Measurements from ENCODE around the gene ALG2. TPM values are rescaled to one million over a fixed set of nuclear protein-coding genes. Genes with fewer than 3 reads are reported as not detected.
"Not testable (repeated sequence)": the region's sequence is repeated elsewhere in the genome, so short reads cannot be mapped to it uniquely, and the experiment has no call there.

ALG2 gene
- total RNA-seq, 1 donor from 2014 or later = 35.6 TPM

DNA sequence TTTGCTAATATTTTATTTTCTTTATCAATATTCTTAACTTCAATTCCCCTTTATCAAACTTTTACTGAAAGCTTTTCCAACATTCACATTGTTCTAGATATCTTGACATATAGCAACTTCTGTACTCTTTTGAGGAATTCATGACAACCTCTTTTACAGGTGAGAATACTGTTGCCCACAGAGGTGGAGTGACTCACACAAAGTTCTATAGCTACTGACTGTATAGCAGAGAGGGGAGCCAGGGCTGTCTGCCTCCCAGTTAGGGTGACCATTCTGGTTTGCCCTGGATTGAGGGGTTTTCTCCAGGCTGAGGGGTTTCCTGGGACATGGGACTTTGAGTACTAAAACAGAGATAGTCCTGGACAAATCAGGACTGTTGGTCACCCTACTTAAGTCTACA lies 16.6 kb upstream of the ALG2 start:
- DNase-seq (ENCODE audit: low spot score) = no peak

DNA sequence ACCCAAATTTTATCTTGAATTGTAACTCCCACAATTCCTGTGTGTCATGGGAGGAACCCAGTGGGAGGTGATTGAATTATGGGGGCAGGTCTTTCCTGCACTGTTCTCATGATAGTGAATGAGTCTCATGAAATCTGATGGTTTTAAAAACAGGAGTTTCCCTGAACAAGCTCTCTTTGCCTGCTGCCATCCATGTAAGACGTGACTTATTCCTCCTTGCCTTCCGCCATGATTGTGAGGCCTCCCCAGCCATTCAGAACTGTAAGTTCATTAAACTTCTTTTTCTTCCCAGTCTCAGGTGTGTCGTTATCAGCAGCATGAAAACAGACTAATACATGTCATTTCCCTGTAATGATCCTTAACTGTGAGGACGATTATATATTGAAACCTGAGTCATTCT lies 16.1 kb upstream of the ALG2 start:
- DNase-seq (ENCODE audit: low spot score) = not testable (repeated sequence)

DNA sequence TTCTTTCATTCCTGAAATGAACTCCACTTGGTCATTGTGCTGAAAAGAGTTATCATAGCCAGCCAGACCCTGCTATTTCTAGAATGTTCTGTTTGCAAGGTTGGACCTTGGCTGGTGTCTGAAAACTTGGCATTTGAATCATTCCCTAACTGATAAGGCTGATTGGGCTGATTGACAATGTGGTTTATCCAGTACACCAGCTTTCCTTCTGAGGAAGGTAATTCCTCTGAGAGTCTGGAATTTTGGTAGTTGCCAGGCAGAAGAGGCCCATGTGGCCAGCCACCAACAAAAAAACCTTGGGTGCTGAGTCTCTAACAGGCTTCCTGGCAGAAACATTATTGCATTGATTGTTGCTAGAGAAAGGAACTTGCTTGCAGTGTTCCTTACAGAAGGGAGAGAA lies 15.6 kb upstream of the ALG2 start:
- no peak for DNase-seq (ENCODE audit: low spot score)

DNA sequence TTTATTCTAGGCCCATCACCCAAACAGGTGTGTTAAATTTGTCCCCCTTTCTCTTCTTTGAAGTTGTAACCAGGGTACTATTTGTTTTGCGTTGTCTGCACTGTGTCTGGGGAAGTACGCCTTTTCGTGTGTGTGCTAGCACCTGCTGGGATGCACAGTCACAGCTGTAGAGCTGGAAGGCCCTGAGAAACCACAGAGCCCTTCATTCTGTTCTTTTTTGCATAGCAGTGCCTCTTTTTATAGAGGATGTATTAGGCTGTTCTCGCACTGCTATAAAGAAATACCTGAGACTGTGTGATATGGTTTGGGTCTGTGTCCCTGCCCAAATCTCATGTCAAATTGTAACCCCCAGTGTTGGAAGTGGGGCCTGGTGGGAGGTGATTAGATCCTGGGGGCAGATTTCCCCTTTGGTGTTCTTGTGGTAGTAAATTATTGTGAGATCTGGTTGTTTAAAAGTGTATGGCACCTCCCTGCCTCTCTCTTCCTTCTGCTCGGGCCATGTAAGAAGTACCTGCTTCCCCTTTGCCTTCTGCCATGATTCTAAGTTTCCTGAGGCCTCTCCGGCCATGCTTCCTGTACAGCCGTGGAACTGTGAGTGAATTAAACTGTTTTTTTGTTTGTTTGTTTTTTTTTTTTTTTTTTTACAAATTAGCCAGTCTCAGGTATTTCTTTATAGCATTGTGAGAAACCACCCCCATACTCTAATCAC lies 14.3 kb upstream of the ALG2 start:
- DNase-seq (ENCODE audit: low spot score) = no peak

DNA sequence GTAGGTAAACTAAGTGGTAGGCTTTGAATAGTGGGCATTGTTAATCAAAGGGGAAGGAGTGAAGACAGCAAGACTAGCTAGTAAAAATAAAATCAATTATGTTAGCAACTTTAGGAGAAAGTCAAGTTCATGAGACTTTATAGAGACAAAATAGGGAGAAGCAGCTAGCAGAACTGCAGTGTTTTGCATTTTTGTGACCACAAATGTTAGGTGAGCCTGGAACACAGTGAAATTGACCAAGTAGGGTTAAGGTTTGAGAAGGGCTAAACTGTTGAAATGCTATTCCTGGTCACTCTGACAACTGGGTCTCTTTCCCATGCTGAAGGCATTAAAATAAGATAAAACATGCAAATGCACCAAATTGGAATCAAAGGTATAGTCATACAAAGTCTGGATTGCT lies 13.3 kb upstream of the ALG2 start:
- no peak for DNase-seq (ENCODE audit: low spot score)

DNA sequence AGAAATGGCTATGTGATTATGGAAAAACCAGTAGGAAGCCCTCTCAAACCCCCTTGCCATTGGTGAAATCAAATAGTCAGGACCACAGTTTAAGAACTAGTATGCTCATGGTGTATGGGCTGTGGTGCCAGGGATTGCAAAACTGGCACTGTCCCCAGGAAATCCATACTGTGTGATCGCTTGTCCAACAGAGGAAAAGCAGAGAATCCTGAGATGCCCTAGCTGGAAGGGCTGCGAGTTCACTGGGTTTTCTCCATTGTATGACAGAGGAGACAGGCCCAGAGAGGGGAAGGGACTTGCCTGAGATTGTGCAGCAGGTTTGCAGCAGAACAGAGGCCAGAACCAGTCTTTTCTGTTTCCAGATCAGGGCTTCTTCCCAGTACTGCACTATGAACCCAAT lies 12.9 kb upstream of the ALG2 start:
- no peak for DNase-seq (ENCODE audit: low spot score)

DNA sequence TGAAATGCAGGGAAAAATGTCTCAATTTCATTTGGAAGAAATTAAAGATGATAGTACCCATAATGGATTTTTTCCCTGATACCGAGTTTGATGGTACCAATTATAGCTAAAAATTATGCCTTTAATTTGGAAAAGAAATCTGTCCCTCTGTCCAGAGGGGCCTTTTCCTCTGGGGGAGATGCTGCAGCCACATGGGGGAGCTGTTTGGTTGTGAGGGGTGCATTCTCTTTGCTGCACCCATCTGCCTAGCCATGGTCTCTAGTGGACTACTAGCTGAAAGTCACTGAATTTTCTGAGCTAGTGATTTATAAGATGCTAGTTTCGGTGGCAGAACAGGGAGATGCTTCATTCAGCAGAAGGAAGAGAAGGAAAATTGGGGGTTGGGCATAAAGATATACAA lies 10.0 kb upstream of the ALG2 start:
- DNase-seq (ENCODE audit: low spot score) = no peak

DNA sequence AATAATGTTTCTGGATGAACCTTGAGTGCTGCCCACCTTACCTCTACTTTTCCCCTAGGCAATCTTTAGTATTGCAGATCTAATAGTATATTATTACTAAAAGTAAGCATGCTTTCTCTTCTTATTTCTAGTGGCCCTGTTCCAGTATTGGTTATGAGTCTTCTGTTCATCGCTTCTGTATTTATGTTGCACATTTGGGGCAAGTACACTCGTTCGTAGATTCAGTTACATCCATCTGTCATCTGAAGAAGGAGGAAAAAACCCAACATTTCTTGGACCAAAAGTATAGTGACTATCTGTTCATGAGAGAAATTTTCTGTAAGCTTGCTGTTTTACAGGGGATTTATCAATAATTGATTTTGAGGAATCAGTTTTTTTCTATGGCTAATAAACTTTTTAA lies 8.5 kb upstream of the ALG2 start:
- DNase-seq (ENCODE audit: low spot score) = no peak

DNA sequence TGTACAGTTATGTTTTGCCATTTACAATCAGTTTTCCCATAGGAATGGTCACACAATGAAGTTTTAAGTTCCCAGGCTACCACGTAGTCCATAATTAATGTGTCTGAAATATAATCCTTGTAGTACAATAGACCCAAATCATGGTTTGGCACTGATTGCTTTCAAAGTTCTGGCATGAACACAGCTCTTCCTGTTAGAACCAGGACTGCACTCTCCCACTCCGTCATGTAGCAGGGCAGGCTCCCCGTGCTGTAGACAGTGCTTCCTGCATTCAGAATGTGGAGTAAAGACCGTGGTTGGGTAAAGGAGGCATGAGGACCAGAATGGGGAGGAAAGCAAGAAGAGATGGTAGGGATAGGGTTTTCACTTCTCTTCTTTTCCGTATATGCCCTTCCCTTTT lies 4.3 kb upstream of the ALG2 start:
- DNase-seq (ENCODE audit: low spot score) = no peak

DNA sequence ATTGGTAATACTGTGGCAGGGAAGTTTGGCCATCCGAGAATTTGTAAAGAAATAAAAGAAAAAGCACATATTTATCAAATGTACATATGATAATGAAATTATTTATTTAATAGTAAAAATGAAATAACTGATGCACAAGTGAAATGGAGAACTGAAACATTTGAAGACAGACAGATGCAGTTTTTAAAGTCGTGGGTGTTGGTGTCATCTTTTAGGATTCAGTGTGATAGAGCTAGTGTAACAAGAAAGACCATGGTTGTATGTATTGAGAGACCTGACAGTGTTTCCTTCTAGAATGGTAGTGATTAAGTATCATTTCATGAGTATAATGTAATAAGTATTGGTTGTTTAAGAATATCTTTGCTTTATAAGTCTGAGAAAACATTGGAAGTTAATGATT lies 2.7 kb upstream of the ALG2 start:
- no peak for DNase-seq (ENCODE audit: low spot score)

DNA sequence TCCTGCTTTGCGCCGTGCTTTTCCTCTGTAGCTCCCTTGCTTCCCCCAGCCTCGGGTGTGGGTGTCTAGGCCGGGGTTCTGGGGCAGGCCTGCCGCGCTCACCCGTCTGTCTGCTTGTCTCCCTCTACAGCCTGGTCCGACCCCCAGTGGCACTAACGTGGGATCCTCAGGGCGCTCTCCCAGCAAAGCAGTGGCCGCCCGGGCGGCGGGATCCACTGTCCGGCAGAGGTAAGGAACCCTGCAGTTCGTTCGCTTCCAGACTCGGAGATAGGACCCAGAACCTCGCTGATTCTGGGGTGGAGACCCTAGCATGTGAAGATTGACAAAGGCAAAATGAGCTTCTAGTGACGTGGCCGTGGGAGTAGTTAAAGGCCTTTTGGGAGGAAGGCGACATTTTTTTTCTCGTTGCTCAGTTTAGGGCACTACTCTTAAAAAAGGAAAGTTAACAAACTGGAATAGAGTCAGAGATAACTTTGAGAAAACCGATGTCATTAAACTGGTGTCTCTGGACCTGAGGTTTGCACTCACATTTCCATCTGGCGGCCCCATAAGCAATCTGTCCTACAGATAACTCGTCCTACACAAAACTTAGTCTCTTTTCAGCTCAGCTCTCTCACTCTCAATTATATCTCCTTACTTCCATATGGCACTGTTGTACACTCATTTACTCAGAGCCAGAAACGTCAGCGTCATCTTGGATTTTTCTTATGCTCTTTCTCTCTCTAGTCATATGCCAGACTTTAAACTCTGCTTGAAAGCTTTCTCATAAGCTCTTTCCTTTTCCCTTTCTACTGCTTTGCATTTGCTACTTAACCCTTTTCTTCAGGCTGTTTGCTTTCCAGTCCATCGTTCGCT lies 901 bp upstream of the ALG2 start:
- peak; percentile 35 for DNase-seq (ENCODE audit: low spot score)

DNA sequence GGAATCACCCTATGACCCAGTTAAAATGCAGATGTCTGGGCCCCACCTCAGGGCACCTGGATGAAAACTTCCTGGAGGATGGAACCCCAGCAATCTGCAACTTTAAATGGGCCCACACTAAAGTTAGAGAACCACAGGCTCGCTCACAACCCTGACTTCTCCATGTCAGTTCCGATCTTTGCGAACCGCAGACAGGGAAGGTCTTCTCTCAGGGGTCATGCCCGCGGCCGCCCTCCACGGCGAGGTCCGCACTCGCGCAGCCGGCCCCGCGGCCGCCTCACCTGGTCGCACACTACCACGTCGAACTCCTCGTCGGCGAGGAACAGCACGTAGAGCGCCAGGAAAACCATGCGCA lies 499 bp downstream of the ALG2 start:
- DNase-seq (ENCODE audit: low spot score) = no peak

DNA sequence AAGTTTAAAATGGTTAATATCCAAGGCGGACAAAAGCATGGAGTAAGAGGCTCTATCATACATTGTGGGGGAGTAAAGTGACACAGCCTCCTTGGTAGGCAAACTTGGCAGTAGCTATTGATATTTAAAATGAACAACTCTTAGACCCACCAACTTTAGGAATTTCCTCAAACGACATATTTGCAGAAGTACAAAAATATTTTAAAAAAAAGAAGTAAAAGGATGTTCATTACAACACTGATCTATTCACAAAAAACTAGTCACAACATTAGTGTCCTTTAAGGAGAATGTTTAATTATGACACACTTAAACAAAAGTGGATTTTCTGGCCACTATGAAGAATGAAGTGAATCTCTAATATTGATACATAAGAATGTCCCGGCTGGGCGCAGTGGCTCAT lies 1.7 kb downstream of the ALG2 start:
- DNase-seq (ENCODE audit: low spot score) = no peak

DNA sequence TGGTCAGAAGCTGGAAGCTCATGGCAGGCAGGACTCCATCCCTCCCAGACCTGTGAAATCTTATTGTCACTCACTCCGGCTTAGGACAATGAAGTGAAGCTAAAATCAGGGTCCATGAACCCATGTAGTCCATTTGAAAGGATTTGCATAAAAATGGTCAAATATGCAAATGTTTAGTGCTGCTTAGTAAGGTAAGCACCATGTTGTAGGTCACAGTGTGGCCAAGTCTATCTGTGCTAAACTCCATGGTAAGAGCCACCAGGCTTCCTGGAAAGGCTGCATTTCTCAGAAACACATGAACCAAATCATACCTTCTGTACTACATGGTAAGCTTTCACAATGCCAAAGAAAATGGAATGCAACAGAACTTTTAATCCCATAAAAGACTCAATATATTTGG lies 5.7 kb downstream of the ALG2 start:
- DNase-seq (ENCODE audit: low spot score) = no peak

DNA sequence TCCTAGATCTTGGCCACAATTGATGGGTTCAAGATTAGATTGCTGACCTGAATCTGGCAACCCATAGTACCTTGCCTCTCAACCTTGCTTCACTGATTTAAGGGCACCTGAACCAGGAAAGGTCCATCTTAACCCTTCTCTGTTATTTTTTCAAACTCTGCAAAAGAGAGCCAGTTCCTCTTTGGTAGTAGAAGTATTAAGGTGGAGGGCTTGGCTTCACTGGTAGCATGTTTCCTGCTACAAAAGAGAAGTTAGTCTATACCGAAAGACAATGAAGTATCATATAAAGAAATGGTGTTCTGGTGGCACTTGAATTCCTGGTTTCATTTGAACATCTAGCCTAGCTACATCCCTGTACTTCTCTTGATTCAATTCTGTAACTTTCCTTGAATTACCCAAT lies 8.5 kb downstream of the ALG2 start:
- no peak for DNase-seq (ENCODE audit: low spot score)

DNA sequence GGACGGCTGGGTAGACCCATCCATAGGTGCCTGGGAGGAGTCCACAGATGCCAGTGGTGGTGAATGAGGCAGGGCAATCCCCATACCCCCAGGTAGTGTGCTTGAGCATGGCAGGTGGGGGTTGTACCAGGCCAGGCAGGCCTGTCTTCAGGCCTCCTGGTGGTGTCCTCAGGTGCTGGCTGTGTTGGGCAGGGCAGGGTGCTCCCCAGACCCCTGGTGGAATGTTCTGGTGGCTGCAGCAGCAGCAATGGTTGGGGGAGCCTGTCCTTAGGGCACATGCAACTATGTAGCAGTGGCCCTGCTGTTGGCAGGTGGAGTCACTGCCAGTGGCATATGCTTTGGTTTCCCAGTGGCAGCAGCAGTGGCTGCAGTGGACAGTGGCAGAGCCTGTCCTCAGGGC lies 10.0 kb downstream of the ALG2 start:
- DNase-seq (ENCODE audit: low spot score) = no peak

DNA sequence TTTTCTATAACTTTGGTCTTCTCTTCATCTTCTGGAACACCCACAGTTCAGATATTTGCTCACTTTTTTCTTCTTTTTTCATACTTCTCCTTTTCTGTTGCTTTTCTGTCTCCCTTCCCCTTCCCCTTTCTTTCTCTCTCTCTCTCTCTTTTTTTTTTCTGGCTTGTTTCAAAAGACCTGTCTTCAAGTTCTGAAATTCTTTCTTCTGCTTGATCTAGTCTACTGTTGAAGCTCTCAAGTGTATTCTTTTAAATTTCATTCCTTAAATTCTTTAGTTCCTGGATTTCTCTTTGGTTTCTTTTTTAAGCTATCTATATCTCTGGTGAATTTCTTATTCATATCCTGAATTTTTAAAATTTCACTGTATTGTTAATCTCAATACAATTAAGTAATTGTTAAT lies 11.2 kb downstream of the ALG2 start:
- no peak for DNase-seq (ENCODE audit: low spot score)

DNA sequence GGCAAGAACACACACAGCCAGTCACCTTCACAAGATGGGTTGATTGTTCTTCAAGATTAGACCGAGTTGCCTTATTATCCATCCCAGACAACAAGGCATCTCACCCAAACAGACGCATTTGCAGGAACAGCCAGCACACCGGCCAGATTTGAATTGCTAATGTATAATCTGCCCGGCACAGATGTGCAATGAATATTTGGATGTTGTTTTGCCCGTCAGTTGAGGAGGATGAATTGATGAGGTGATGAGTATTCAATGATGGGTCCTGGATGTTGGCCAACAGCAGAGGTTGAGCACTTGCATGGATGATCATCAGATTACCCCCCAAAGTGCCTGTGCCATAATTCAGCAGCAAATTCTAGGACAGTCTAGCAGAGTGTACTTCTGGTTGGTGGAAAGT lies 20.1 kb downstream of the ALG2 start:
- DNase-seq (ENCODE audit: low spot score) = no peak

DNA sequence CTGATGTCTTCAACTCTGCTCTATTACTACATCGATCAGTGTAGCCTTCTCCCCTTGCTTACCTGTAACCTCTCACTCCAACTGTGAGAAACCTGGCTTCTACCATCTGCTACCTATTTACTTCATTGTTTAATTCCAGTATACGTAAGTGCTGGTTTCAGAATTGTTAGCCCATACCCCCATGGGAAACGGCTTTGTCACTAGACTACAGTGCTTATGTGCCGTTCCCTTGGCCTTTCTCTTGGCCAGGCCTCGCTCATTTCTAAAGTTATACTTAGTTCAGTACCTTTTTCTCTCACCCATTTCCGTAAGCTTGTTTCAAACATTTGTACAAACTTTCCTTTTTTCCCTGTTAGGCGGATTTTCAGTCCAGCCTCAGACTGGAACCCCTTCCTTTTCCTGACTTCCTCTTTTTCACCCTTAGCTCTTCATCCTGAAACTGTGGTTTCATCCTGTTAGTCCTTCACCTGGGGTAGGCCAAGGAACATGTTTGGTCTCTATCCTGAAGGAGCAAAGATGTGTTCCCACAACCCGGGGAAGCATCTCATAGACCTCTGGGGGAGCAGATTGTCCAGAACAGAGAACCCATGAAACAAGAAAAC lies 21.7 kb downstream of the ALG2 start:
- no peak for DNase-seq (ENCODE audit: low spot score)

DNA sequence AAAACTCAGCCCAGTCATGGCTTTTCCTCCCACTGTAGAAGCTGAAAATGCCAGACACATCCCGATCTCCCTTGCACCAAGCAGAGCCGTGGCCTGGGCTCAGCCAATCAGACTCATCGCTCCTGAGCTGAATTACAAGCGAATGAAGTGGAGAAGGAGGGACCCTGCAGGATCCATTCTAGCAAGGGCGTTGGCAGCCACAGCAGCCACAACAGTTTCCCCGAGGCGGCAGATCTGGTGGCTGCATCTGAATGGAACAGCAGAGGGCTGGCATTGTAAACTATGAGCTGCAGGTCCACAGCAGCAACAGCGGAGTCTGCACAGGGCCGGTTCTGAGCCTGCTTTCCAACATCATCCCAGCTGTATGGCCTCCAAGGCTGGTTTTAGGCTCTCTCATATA lies 23.8 kb downstream of the ALG2 start:
- DNase-seq (ENCODE audit: low spot score) = peak; percentile 7

DNA sequence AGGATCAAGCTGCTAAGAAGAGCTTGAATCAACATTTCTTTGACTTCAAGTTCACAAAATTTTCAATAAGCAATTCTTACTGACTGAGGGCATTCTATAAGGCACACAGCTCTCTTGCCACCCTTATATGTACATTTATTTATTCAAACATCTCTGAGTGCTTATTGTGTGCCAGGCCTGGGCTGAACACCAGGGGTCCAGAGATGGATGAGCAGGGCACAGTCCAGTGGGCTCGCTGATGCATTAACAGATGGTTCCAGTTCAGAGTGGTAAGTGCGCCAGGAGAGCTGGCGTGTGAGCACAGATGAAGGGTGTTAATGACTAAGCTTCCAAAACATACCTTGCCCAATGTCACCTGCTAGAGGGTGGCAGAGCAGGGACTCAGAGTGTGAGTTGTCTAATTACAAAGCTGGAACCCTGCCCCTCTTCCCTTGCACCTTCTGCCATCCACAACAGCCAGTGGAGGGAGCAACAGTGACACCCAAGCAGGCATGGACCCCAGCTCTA lies 24.6 kb downstream of the ALG2 start:
- DNase-seq (ENCODE audit: low spot score) = no peak

DNA sequence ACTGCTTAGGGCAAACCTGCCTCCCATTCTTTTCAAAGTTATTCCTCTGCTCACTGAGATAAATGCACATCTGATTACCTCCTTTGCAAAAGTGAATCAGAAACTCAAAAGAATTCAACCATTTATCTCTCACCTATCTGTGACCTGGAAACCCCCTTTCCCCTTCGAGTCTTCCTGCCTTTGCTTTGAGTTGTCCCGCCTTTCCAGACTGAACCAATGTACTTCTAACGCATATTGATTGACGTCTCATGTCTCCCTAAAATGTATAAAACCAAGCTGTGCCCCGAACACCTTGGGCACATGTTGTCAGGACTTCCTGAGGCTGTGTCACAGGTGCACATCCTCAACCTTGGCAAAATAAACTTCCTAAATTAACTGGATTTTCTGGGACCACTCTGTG lies 25.3 kb downstream of the ALG2 start:
- DNase-seq (ENCODE audit: low spot score) = not testable (repeated sequence)

DNA sequence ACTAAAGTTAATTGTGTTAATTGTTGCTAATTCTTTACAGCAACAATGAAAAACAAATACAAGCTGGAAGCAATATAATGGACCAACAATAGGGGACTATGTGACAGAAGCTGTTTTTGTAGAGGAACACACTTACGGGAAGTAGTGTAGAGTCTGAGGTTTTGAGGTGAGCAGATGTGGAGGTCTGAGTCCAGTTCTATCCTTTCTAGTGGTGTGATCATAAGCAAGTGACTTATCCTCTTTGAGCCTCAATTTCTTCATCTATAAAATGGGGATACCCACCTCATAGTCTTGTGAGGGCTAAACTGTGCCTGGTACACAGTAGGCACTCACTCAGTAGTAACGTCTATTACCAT lies 28.3 kb downstream of the ALG2 start:
- DNase-seq (ENCODE audit: low spot score) = no peak
